COR-L47 (cell line): ENCODE data around the gene TNIP1.

Experiments used
- DNase-seq: peaks from one replicate; lab custom pipeline; 2025; lab: John Stamatoyannopoulos, UW

TNIP1 gene

GRCh38 chr5:151021746-151022145 is 59.1 kb downstream of the TNIP1 start:
- no peak for DNase-seq

- DNase-seq = no peak
Observed at GRCh38 chr5:151020304-151021110, 60.3 kb downstream of the TNIP1 start, which contains the start of gene GPX3. Gene GPX3, plus strand, starts transcription at chr5:151020591. Its CDS starts 64 bp downstream, at chr5:151020655.

- DNase-seq = no peak
Observed at GRCh38 chr5:151019331-151019730, 61.5 kb downstream of the TNIP1 start.

GRCh38 chr5:151018846-151019245 is 62.0 kb downstream of the TNIP1 start:
- no peak for DNase-seq

GRCh38 chr5:151017897-151018296 is 62.9 kb downstream of the TNIP1 start:
- no peak for DNase-seq

- no peak for DNase-seq
Observed at GRCh38 chr5:151016700-151017099, 64.1 kb downstream of the TNIP1 start.

GRCh38 chr5:151015974-151016587 is 64.8 kb downstream of the TNIP1 start:
- DNase-seq = no peak

- DNase-seq = no peak
Observed at GRCh38 chr5:151014680-151015343, 66.0 kb downstream of the TNIP1 start.

- DNase-seq = no peak
Observed at GRCh38 chr5:151012862-151013261, 68.0 kb downstream of the TNIP1 start.

- no peak for DNase-seq
Observed at GRCh38 chr5:151008906-151009305, 71.9 kb downstream of the TNIP1 start.

- no peak for DNase-seq
Observed at GRCh38 chr5:151008210-151008491, 72.7 kb downstream of the TNIP1 start.

GRCh38 chr5:151007430-151008209 is 73.2 kb downstream of the TNIP1 start:
- no peak for DNase-seq

GRCh38 chr5:151006704-151007334 is 74.0 kb downstream of the TNIP1 start:
- no peak for DNase-seq

GRCh38 chr5:151005950-151006576 is 74.8 kb downstream of the TNIP1 start:
- no peak for DNase-seq

GRCh38 chr5:151005187-151005949 is 75.5 kb downstream of the TNIP1 start:
- no peak for DNase-seq

GRCh38 chr5:151004499-151004898 is 76.3 kb downstream of the TNIP1 start:
- no peak for DNase-seq

- no peak for DNase-seq
Observed at GRCh38 chr5:151003503-151003860, 77.4 kb downstream of the TNIP1 start.

GRCh38 chr5:151002681-151003502 is 77.9 kb downstream of the TNIP1 start:
- no peak for DNase-seq

- DNase-seq = peak; percentile 42
Observed at GRCh38 chr5:151002250-151002649, 78.6 kb downstream of the TNIP1 start.

- DNase-seq = no peak
Observed at GRCh38 chr5:151001436-151001835, 79.4 kb downstream of the TNIP1 start.
